ENCODE data around the gene TOMM20L. TPM values are rescaled to one million over a fixed set of nuclear protein-coding genes. Genes with fewer than 3 reads are reported as not detected.

TOMM20L gene
- total and polyA plus RNA-seq, 2 of the 13 experiments (the other 11 are each of a cell fraction or from before 2014, with no cell fraction given), result 0.46 TPM; not detected in 1

GRCh38 chr14:58414845-58415244, 19.1 kb downstream of the TOMM20L start (continued):
- TF ChIP-seq THRA (CRISPR knock-in tag; IDR thresholded peaks at IDR 0.05; ENCODE audit: borderline replicate concordance), result no peak
- no peak for TF ChIP-seq ETV5 (CRISPR knock-in tag; IDR thresholded peaks at IDR 0.05; ENCODE audit: borderline replicate concordance)
- TF ChIP-seq ARID2 (CRISPR knock-in tag; IDR thresholded peaks at IDR 0.05; ENCODE audit: borderline replicate concordance), result no peak
- TF ChIP-seq BRD4 (CRISPR knock-in tag; IDR thresholded peaks at IDR 0.05), result no peak
- no peak for TF ChIP-seq SRSF4 (IDR thresholded peaks at IDR 0.05; ENCODE audit: low read depth, low read length, poor library complexity, severe bottlenecking)
- no peak for TF ChIP-seq ZNF510 (CRISPR knock-in tag; IDR thresholded peaks at IDR 0.05; ENCODE audit: low read depth)
- TF ChIP-seq TSC22D2 (CRISPR knock-in tag; IDR thresholded peaks at IDR 0.05; ENCODE audit: borderline replicate concordance), result no peak
- TF ChIP-seq ZNF879 (CRISPR knock-in tag; IDR thresholded peaks at IDR 0.05), result no peak
- no peak for TF ChIP-seq RXRA (CRISPR knock-in tag; IDR thresholded peaks at IDR 0.05)
- no peak for TF ChIP-seq ZNF20 (CRISPR knock-in tag; IDR thresholded peaks at IDR 0.05)
- TF ChIP-seq PTBP1 (IDR thresholded peaks at IDR 0.05; ENCODE audit: low read depth, low read length, poor library complexity, severe bottlenecking), result no peak

GRCh38 chr14:58415636-58416547, 20.2 kb downstream of the TOMM20L start:
- in situ Hi-C loops (cut with HindIII; ENCODE audit: extremely low pct_ligation_motif_present, low pct_unique_long_range_greater_than_20kb) (no loop called here), intact Hi-C loops (cut with micrococcal nuclease; ENCODE audit: unreplicated experiment) (no loop called here)
- peaks cover 4 to 42% of the 10 kb centered on the region in 2 experiments for H3K36me3 ChIP-seq (replicated peaks in 1 of 2; ENCODE audit: control insufficient read depth in 1 of 2, insufficient read depth in 2 of 2, low read length in 2 of 2)
- H3K27me3 ChIP-seq (ENCODE audit: control insufficient read depth in 1 of 2, insufficient read depth in 2 of 2, low read length in 2 of 2), result no peaks in the 10 kb centered on the region
- H3K4me1 ChIP-seq (ENCODE audit: insufficient read depth, low read length), result peaks cover 4% of the 10 kb centered on the region; the same call in 1 of the 2 replicates
- WGBS (ENCODE audit: low lambda C conversion rate), result 96% methylated on average over 10 of the region's 10 CpGs
- no peak for DNase-seq (ENCODE audit: low spot score)
- BruUV-seq (replicated peaks), result no TSS peak
- no peak overlapping the region for H3K9ac ChIP-seq (ENCODE audit: insufficient read depth, low read depth, low read length)
- no peak overlapping the region for H3K27ac ChIP-seq (ENCODE audit: extremely low read length, insufficient read depth, low read length)
- no peaks in the 10 kb centered on the region for H4K20me1 ChIP-seq (ENCODE audit: insufficient read depth, low read length)
- ATAC-seq, result no peak
- no peaks in the 10 kb centered on the region for H3K9me3 ChIP-seq (ENCODE audit: low read length)
- ChIA-PET POLR2A (no interaction called here), CTCF (ENCODE audit: low intra/inter-chr PET ratio, low total read pairs) (no interaction called here)
- H3K4me2 ChIP-seq (ENCODE audit: low read depth, low read length), result no peak overlapping the region
- no peak for FAIRE-seq
- H3K4me3 ChIP-seq (replicated peaks in 1 of 3; ENCODE audit: insufficient read depth in 1 of 3, low read depth in 2 of 3, low read length in 3 of 3), result no peak overlapping the region
- H2AFZ ChIP-seq (ENCODE audit: low read length), result no peak overlapping the region
- H3K79me2 ChIP-seq (ENCODE audit: insufficient read depth, low read length), result peaks cover 3% of the 10 kb centered on the region
- TF ChIP-seq ZNF331 (CRISPR knock-in tag; IDR thresholded peaks at IDR 0.05) (no peak), SIX1 (CRISPR knock-in tag; IDR thresholded peaks at IDR 0.05; ENCODE audit: borderline replicate concordance) (no peak), ZNF317 (CRISPR knock-in tag; IDR thresholded peaks at IDR 0.05) (peak; percentile 92), TEF (CRISPR knock-in tag; IDR thresholded peaks at IDR 0.05) (no peak), ZNF775 (CRISPR knock-in tag; IDR thresholded peaks at IDR 0.05; ENCODE audit: borderline replicate concordance) (no peak), ZBTB14 (CRISPR knock-in tag; IDR thresholded peaks at IDR 0.05) (no peak), PHF21A (CRISPR knock-in tag; IDR thresholded peaks at IDR 0.05) (no peak), TP53 (CRISPR knock-in tag; conservative IDR thresholded peaks at IDR 0.05) (no peak)

Measured in HepG2 (cell line).